ENCODE results near the gene CFAP45. TPM values are rescaled to one million over a fixed set of nuclear protein-coding genes. Genes with fewer than 3 reads are reported as not detected.

The CFAP45 gene
- total and polyA plus RNA-seq, 2 donors (not counting 1 experiment from before 2014, with no cell fraction given) = 1.3 to 2.4 TPM

DNA sequence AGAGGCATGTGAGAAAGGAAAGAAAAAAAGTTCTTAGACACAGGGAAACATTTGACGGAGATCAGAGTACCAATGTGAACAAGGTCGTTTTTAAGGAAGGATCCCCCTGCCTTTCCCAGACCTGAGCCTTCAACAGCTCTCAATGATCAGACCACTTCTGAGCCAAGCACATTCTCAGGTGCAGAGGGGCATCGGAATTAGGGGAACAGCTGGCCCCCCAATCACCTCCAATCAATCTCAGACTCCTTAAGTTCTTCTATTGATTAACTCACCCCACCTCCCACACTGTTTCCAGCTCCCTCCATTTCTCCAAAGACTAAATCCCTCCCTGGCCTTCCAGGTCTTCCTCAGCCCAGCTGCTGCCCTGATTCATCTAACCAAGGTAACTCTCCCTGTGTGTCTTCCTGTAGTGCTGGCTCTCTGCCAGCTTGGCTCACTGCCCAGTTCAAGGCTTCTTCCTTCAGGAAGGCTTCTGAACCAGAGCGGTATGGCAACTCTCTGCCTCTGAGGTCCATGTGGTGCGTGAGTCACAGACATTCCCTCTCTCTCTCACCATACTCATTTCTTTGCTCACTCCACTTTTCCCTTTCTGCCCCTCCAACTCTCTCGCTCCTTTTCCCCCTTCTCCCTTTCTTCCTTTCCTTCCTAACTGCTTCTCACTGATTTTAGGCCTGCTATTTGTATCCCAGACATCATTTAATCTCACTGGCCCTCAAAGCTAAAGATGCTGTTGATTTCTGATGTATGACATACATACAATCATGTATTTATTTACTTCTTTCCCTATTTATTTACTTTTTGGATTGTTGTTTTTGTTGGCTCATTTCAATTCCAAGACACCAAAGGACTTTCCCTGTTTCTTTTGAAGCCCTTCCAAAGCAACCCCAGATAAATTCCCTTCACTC, 18.1 kb downstream of the CFAP45 start:
- Histone ChIP-seq H3K9ac (ENCODE audit: low read length) (no peak overlapping the region), H3K27ac (ENCODE audit: low read length in 2 of 2) (no peak overlapping the region), H3K4me2 (replicated peaks; ENCODE audit: low read depth, low read length, poor library complexity, severe bottlenecking) (no peak overlapping the region), H3K79me2 (ENCODE audit: control insufficient read depth, insufficient read depth, low read length) (no peaks in the 10 kb centered on the region), H3K4me1 (ENCODE audit: control insufficient read depth in 2 of 2, insufficient read depth in 2 of 2, low read length in 2 of 2) (no peaks in the 10 kb centered on the region), H4K20me1 (ENCODE audit: control insufficient read depth, insufficient read depth, low read length, poor library complexity, severe bottlenecking) (no peaks in the 10 kb centered on the region), H3K9me3 (ENCODE audit: control extremely low read depth in 1 of 3, control insufficient read depth in 2 of 3, insufficient read depth in 1 of 3, low read length in 2 of 3) (no peaks in the 10 kb centered on the region), H2AFZ (ENCODE audit: insufficient read depth, low read depth, low read length, poor library complexity, severe bottlenecking) (no peak overlapping the region), H3K4me3 (ENCODE audit: control extremely low read depth in 1 of 5, extremely low read depth in 1 of 5, insufficient read depth in 1 of 5, low read depth in 2 of 5, low read length in 4 of 5) (no peak overlapping the region), H3K36me3 (replicated peaks in 1 of 2; ENCODE audit: control extremely low read depth in 1 of 2, control insufficient read depth in 1 of 2, extremely low read depth in 1 of 2, insufficient read depth in 2 of 2, low read length in 1 of 2) (no peaks in the 10 kb centered on the region), H3K27me3 (replicated peaks in 1 of 4; ENCODE audit: control extremely low read depth in 1 of 4, control insufficient read depth in 3 of 4, insufficient read depth in 4 of 4, low read length in 3 of 4) (no peaks in the 10 kb centered on the region)
- DNase-seq = no peak
- intact Hi-C loops (cut with micrococcal nuclease) = no loop called here
- Mint-ChIP-seq H3K9me3 (ENCODE audit: insufficient read depth) (no peaks in the 10 kb centered on the region), H3K27ac (no peak overlapping the region), H3K4me3 (no peak overlapping the region), H3K4me1 (peaks cover under 1% of the 10 kb centered on the region), H3K27me3 (no peaks in the 10 kb centered on the region)
- CTCF ChIA-PET = interaction anchor here (1.0 to 4.2 kb wide), 2 partner anchors 11 to 83 kb away, joined by 3 to 16 read pairs; no protein-coding TSS in a partner anchor
- POLR2A ChIA-PET = no interaction called here
- no peak for TF ChIP-seq EZH2 (IDR thresholded peaks at IDR 0.05; ENCODE audit: borderline replicate concordance, insufficient read depth, low read depth, low read length, poor library complexity, severe bottlenecking)
- TF ChIP-seq, protein P1, sequence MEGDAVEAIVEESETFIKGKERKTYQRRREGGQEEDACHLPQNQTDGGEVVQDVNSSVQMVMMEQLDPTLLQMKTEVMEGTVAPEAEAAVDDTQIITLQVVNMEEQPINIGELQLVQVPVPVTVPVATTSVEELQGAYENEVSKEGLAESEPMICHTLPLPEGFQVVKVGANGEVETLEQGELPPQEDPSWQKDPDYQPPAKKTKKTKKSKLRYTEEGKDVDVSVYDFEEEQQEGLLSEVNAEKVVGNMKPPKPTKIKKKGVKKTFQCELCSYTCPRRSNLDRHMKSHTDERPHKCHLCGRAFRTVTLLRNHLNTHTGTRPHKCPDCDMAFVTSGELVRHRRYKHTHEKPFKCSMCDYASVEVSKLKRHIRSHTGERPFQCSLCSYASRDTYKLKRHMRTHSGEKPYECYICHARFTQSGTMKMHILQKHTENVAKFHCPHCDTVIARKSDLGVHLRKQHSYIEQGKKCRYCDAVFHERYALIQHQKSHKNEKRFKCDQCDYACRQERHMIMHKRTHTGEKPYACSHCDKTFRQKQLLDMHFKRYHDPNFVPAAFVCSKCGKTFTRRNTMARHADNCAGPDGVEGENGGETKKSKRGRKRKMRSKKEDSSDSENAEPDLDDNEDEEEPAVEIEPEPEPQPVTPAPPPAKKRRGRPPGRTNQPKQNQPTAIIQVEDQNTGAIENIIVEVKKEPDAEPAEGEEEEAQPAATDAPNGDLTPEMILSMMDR (IDR thresholded peaks at IDR 0.05) = no peak
- WGBS (ENCODE audit: insufficient coverage) = 85% methylated on average over 5 of the region's 6 CpGs
- ATAC-seq (ENCODE audit: low read depth) = no peak

DNA sequence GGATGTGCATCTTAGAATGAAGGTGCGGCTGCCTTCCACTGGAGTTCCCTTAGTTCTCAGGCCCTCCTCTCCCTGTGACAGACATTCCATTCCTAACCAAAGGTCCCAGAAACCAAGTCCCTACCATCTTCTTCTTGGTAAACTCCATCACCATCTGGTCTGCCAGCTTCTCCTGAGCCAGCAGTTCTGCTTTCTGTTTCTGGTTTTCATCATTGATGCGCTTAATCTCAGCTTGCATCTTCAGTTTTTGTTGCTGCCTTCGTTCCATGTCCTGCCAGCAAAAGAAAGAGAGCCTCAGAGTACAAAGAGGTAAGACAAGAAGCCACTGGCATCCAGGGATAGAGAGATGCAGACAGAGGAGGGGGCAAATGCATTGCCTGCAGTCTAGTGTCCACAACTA, 19.5 kb downstream of the CFAP45 start:
- Histone ChIP-seq H3K79me2 (ENCODE audit: control insufficient read depth, insufficient read depth, low read length) (no peaks in the 10 kb centered on the region), H2AFZ (ENCODE audit: insufficient read depth, low read depth, low read length, poor library complexity, severe bottlenecking) (no peak overlapping the region), H4K20me1 (ENCODE audit: control insufficient read depth, insufficient read depth, low read length, poor library complexity, severe bottlenecking) (no peaks in the 10 kb centered on the region), H3K9ac (ENCODE audit: low read length) (no peak overlapping the region), H3K4me1 (ENCODE audit: control insufficient read depth in 2 of 2, insufficient read depth in 2 of 2, low read length in 2 of 2) (no peaks in the 10 kb centered on the region), H3K4me2 (replicated peaks; ENCODE audit: low read depth, low read length, poor library complexity, severe bottlenecking) (no peak overlapping the region), H3K27me3 (replicated peaks in 1 of 4; ENCODE audit: control extremely low read depth in 1 of 4, control insufficient read depth in 3 of 4, insufficient read depth in 4 of 4, low read length in 3 of 4) (no peaks in the 10 kb centered on the region), H3K36me3 (replicated peaks in 1 of 2; ENCODE audit: control extremely low read depth in 1 of 2, control insufficient read depth in 1 of 2, extremely low read depth in 1 of 2, insufficient read depth in 2 of 2, low read length in 1 of 2) (no peaks in the 10 kb centered on the region), H3K4me3 (ENCODE audit: control extremely low read depth in 1 of 5, extremely low read depth in 1 of 5, insufficient read depth in 1 of 5, low read depth in 2 of 5, low read length in 4 of 5) (no peak overlapping the region), H3K27ac (ENCODE audit: low read length in 2 of 2) (no peak overlapping the region), H3K9me3 (ENCODE audit: control extremely low read depth in 1 of 3, control insufficient read depth in 2 of 3, insufficient read depth in 1 of 3, low read length in 2 of 3) (no peaks in the 10 kb centered on the region)
- H3K27ac Mint-ChIP-seq = no peak overlapping the region
- no peak for DNase-seq
- 75% methylated on average over 2 of the region's 3 CpGs for WGBS (ENCODE audit: insufficient coverage)
- no peak for TF ChIP-seq EZH2 (IDR thresholded peaks at IDR 0.05; ENCODE audit: borderline replicate concordance, insufficient read depth, low read depth, low read length, poor library complexity, severe bottlenecking)
- TF ChIP-seq, protein P1 (IDR thresholded peaks at IDR 0.05) = no peak
- no peak overlapping the region for H3K4me3 Mint-ChIP-seq
- POLR2A ChIA-PET = no interaction called here
- H3K9me3 Mint-ChIP-seq (ENCODE audit: insufficient read depth) = no peaks in the 10 kb centered on the region
- H3K27me3 Mint-ChIP-seq = no peaks in the 10 kb centered on the region
- CTCF ChIA-PET = interaction anchor here (0.7 to 4.2 kb wide), 6 partner anchors 9 to 90 kb away, joined by 3 to 16 read pairs (median 3); no protein-coding TSS in a partner anchor
- no peaks in the 10 kb centered on the region for H3K4me1 Mint-ChIP-seq
- intact Hi-C loops (cut with micrococcal nuclease) = no loop called here
- no peak for ATAC-seq (ENCODE audit: low read depth)
